CD4-positive, alpha-beta T cell treated with Interleukin-17A for 4 hours (primary cell): Measurements from ENCODE around the gene MCC.

ENCODE experiments used
- DNase-seq: peaks from one replicate; pipeline ENCODE4 v3.0.0-alpha.2; 2020; ENCODE audit warnings: mixed read lengths

The MCC gene

DNA sequence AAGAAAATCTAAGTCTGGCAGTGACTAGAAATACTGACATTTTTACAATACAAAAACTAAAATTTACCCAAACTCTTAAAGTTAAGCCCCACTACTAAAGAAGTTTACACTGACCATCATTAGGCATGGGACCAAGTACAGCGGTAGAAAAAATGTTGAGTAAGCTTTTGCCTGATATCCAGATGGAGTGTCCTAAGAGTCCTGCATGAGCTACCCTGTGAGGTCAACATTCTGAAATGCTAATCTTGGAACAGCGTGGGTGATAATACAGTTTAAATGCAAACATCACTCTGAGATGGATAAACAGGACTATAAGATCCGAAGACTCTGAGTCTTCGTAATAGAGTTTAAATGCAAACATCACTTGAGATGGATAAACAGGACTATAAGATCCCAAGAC is 322.0 kb downstream of the MCC start:
- no peak for DNase-seq

DNA sequence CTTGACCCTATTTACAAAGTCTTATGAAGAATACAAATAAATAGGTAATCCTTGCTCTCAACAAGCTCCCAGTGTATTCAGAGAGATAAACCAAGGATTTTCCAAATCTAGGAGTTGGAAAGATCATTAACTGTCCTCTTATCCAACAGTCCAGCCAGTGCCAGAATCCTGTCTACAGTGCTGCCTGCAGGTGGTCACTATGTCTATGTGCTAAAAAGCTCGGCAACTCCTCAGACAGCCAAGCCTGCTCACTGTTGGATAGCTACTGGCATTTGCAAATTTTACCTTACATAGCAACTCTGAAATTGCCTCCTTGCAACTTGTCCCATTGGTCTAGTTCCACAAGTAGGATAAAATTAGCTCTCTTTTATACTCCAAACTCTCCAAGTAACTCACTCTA is 324.2 kb downstream of the MCC start:
- DNase-seq = no peak

DNA sequence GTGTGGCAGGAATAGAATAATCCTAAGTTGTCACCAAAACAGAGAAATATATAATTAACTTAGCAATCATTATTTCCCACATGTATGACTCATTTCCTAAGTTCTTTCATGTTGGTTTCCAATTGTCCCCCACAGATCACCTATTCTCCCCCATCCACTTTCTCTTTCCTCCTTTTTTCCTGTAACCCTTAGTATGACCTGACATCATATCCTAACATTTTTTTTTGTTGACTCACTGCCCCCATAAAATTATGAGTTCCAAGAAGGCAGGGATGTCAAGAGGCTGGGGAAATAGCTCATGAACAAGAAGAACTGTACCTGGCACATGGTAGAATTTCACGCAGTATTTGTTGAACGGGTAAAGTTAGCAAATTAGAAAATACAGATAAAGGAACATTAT is 324.9 kb downstream of the MCC start:
- DNase-seq = no peak

DNA sequence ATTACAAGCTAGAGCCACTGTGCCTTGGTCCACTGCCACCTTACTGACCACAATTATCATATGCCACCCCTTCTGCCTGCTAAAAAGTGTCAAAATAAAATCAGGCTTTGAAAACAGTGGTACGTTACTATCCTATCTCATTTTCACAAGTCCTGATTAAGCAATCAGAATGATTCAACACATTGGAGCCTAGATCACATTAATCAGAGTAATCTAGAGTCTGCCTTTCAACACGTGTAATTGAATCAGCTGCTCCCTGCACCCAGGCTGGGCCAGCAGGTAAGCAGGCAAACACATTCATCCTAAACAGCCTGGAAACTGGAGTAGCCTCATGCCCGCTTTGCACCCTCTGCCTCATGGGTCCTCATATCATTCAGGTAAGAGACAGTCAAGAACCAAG is 325.5 kb downstream of the MCC start:
- DNase-seq = no peak

DNA sequence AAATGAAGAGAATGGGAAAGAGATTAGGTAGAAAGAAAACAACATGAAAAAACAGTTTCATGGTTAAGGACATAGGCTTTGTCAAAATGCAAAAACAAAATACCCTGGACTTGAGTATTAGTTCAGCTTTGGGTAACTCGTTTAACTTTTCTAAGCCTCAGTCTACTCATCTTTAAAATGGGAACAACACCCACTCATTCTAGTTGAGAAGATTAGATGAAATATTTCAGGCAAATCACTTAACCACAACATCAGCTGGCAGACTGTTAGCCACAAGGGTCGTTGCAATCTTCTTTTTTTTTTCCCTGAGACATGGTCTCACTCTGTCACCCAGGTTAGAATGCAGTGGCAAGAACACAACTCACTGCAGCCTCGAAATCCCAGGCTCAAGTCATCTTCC is 326.0 kb downstream of the MCC start:
- no peak for DNase-seq

DNA sequence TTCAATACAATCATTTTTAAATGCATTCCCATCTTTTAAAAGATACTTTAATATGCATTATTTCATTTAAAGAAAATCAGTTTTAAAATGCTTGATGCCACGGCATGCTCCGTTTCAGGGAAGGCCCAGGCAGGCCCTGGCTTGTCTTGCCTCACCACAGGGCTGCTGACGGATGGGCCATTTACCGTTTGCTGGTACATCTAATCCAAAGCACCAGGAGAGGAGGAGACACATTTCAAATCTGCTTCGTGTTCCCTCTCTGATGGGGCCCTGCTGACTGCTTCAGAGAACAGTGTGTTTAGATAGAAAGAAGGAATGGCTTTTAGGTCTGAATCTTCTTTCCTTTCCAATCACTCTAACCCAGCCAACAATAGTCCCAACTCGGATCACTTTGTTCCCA is 326.4 kb downstream of the MCC start:
- no peak for DNase-seq

DNA sequence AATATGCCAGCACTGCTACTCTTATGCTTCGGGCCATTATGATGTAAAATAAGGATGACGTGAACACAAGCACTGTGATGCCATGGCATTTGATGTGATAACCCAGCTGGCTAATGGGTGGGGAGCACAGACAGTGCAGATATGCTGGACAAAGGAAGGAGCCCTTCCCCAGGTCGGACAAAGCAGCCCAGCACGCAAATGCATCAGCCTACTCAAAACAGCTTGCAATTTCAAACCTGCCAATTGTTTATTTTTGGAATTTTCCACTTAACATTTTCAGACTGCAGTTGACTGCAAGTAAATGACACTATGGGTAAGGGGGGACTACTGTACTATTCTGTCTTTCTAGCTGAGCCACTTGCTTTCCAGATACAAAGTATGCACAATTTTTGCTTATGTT is 330.4 kb downstream of the MCC start:
- DNase-seq = no peak

DNA sequence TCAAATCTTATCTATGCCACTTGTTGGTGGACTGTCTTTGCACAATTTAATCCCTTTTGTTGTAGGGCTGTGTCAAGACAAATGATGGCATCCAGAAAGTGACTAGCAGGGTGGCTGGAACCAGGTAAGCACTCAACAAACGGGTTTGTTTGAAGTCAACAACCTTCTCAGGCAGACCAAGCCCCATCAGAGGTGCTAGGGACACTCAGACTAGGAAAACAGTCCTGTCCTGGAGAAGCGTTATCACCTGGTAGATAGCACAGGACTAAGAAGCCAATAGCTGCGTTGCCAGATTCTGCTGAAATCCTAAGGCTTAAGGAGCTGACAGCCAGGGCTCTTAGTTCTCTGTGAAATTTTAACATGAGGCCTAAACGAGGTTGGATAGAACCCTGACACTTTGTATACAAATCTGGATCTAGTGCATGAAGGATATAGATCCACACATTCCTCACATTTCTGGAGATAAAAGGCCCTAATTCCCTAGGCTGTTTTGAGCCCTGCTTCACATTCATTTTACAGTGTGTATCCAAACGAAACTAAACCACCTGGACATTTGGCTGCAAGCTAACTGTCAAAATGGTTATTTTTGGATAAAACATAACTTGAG is 331.9 kb downstream of the MCC start:
- DNase-seq = no peak

DNA sequence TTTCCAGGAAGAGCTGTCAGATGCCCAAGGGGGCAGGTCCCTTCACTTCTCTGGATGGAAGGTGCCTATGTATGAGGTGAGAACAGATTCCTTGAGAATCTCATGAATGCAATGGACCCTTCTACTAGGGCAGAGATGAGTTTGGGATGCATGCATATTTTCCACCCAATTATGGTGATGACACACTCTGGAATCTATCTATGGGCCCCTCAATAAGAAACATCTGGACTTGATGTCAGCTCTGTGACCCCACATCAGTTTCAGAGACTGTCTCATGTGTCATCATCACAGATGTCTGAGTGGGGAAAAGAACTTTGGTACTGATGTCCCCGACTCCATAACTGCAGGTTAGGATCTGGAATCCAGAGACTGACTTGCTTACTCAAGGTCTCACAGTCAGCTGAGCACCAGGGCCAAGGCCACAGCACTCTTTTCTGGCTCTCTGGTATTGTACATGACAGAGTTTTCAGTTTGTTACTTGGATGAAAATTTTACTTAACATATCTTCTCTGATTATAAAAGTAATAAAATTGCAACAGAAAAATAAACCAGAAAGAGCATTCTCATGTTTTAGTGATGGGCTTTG is 334.6 kb downstream of the MCC start:
- no peak for DNase-seq

DNA sequence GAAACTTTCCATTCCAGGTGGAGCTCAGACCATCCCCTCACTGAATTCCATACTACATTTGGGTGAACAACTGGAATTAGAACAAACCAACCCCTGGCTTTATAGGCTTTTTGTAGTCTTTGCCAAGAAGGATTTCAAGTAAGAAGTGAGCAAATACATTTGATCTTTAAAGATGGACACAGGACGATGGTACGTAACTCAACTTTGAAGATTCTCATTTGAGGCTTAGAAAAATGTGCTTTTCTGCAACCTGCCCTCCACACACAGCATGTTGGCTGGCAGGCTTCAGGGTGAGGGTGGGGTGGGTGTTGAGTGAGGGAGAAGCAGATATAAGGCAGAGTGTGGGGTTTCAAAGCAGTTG is 335.9 kb downstream of the MCC start:
- no peak for DNase-seq

DNA sequence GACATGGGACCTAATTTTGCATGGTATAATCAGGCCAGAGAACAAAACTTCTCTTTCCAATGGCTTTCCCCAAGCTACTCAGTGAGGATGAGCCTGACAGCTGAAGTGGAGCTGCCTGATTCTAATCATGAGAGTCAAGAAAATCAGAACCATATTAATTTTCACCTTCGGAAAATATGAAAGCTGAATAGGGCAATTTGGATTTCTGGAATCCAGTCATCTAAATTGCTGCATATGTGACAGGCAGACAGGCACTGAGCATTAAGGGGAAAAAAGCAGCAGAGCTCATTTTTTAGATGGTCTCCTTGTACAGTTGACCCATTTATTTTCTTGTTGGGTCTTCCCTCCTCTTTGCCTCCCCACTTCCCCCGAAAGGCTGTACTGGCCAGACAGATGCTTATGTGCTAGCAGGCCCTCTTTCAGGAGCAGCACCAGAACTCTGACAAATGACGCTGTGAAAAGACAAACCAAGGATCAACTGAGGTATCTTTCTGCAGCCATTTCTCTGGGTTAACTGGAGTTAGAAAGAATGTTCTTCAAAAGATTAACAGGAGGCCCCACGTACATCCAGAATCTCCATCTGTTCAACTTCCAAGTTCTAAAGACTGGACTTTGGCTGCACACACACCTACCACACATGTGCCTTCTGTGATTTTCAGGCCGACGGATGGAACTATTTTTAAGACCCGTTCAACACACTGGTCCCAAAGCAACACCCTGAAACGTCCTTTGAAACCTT is 336.4 kb downstream of the MCC start:
- DNase-seq = no peak

DNA sequence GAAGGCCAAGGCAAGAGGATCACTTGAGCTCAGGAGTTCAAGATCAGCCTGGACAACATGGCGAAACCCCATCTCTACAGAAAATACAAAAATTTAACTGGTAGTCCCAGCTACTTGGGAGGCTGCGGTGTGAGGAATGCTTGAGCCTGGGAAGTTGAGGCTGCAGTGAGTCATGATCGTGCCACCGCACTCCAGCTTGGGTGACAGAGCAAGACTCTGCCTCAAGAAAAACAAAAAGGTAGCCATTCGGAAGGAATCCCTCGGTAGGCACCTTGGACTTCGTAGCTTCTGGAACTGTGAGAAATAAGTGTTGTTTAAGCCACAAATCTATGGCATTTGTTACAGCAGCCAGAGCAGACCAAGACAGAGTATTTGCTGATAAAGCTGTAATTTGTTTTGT is 337.4 kb downstream of the MCC start:
- DNase-seq = no peak

DNA sequence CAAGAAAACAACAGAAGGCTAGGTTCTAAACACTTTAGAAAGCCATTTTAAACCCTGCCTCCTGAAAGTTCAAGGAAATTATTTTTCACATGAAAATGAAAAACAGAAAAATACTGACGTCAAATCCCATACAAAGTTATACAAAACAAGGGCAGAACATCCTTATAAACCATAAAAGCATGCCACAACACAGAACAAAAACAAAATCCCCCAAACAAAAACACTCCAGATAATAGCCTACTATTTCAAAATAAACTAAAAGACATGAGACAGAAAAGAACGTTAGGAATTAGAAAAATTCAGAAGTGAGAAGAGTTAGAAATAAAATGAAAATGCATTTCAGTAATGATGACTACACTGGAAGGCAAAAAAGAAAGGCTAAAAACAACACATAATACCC is 338.0 kb downstream of the MCC start:
- no peak for DNase-seq

DNA sequence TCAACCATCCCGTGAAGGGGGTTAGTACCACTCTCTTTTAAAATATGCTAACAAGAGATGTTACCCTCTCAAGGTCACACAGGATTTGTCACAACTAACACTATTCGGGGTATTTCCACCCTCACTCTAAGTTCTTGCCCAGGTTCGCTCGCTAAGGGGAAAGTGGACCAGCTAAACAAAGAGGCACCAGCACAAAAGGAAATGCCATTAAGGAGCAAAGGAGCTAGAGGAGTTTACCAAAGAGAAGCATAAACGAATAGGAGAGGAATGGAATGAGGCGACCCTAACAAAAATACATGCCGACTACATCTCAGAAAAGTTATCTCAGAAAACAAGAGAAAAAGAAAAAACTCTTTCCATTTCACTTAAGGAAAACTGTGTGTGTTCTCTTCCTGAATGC is 340.7 kb downstream of the MCC start:
- no peak for DNase-seq

DNA sequence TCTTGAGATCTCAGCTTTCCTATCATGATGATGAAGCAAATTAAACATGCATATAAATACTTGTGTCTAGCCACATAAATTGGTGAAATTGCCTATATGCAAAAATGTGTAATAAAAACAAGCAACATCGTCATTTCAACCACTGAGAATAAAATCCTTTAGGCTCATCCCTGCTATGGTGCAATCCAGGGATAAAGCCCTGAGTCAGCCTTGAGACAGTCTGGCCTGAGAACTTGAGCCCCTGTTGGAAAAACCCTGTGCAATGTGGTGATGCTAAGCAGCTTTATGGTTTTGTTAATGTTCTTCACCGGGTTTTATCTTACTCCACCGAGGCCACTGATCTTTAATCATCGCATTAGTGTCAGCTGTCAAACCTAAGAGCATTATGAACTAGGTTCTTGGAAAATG is 341.1 kb downstream of the MCC start:
- no peak for DNase-seq

DNA sequence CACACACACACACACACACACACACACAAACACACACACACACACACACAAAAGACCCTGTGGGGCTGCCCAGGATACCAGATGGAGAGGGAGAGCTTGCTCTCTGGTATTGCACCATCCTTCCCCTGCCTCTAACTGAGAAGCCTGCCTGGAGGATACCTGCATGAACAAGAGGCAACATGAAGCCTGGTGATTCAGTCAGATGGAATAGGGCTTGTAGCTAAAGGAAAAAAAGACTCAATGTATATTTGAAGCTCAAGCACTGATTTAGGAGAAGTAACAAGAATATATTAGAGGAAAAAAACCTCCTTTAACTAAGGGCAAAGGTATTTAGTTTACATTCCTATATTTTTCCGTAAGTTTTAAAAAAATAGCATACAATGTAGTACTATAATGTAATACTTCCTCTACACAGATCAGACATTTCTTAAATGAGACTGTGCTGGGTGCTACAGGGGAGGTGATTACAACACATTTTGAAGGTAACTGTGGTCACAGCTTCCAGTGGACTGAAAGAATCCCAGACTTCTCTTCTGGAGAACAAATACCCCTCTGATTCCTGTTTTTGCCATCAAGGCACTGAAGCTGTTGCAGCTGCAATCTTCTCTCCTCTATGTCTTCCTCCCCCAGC is 342.4 kb downstream of the MCC start:
- no peak for DNase-seq

DNA sequence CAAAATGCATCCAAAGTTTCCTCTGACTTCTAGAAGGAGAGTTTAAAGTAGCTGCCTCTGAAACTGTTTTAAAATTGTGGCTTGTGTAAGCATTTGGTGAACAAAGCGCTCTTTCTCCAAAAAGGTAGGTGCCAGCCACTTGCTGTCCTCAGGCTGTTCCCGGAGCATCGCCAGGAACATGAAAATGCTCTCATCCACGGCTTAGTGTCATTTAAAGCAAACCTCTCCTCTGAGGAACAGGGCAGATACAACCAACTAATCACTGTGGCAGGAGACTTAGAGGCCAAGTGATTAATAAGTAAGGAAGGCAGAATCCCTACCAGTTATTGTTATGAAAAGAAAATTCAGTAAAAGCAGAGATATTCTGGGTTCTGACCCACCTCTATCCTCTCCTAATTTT is 346.1 kb downstream of the MCC start:
- no peak for DNase-seq

DNA sequence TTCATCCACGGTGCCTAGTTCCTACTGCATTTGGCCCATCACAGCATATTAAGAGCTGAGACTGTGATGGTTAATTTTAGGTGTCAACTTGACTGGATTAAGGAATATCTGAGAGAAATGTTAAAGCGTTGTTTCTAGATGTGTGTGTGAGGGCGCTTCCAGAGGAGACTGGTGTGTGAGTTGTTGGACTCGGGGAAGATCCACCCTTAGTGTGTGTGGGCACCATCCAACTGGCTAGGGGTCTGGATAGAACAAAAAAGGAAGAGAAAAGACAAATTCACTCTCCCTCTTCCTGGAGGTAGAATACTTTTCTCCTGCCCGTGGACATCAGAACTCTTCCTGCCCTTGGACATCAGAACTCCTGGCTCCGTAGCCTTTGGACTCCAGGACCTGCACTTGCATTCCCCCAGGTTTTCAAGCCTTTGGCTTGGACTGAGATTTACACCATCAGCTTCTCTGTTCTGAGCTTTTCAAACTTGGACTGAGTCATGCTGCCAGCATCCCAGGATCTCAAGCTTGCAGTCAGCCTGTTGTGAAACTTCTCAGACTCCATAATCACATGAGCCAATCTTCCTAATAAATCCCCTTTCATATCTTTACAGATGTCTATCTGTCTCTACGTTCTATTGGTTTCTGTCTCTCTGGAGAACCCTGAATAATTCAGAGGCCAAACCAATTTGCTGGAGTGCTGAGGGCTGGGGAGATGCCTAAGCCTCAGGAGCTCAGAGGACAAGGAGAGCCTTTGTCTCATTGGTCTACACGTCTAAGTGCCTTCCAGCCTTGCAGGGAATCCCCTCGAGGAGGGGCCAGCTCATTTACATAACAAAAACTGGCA is 347.2 kb downstream of the MCC start:
- DNase-seq = no peak

DNA sequence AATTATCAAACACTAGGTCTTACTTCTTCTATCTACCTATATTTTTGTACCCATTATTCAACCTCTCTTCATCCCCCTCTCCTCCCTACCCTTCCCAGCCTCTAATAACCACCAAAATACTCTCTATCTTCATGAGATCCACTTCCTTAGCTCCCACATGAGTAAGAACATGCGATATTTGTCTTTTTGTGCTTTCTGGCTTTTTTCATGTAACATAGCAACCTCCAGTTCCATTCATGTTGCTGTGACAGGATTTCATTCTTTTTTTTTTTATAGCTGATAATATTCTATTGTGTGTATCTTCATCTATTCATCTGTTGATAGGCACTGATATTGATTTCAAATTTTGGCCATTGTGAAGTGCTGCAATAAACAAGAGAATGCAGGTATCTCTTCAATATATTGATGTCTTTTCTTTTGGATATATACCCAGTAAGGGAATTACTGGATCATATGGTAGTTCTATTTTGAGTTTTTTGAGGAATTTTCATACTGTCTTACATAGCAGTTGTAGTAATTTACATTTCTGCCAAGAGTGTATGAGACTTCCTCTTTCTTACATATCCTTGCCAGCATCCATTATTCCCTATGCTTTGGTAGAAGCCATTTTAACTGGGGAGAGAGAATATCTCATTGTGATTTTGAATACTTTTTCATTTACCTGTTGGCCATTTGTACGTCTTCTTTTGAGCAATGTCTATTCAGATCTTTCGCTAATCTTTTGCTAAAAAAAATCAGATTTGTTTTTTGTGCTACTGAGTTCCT is 354.9 kb downstream of the MCC start:
- DNase-seq = no peak

DNA sequence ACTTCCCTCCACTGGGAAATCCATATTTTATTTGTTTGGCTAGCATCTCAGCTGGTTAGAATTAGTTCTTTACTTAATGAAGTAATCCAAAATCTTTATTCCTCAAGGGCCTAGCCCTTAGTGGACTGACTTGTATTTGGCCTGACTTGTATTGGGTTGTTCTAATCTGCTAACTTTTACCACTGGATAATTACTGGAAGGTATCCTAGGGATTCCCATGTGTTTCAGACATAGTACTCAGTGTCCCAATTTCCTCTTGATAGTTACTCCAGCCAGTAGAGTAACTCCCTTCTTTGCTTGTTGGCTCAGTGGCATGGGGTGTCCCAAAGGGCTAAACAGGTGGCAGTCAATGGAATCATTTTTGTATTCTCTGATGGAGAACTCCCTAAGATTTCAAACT is 355.7 kb downstream of the MCC start:
- DNase-seq = no peak

DNA sequence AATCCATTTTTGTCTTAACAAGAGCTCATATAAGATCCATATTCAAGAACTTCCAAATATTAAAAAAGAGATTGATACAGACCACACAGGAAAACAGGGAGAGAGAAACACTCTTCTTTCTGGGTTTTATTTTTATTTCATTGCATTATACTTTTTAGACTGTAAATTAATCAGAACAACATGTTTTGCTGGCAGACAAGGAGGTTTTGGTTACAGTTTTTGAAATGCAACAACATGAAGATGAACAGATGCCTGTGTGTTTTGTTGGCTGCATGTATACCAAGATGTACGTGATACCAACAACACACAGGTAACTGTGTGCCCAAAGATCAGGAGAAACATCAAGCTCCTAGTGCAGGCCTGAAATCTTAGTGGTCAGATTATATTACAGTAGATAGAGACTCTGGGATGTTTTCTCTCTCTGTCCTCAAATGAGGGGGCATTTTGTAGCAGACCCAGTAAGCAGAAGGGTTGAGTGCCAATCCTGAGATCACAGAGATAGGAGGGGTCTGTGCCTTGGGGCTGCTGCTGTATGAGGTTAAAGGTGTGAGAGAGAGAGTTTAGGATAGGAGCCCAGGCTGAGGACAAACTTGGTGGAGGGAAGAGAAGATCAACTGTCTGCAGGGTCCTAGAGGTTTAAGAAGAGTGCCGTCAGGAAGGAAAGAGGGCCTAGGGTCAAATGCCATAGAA is 359.5 kb downstream of the MCC start:
- DNase-seq = no peak

DNA sequence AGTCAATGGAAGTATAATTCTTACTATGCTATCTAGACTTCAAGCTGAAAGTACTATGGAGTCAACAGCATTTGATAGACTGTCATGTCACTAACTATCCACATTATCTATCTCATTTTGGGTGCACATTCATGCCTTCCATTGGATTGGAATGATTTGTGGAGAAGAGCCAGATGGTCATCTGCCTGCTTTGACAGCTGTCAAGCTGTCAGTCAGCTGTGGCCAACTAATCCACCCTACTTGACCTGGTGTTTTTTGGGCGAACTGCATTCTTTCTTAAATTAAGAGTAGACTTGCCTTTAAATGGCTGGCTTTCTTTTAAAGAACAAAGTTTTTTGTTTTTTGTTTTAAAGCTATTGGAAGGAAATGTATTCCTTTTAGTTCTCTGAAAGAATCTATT is 360.2 kb downstream of the MCC start:
- no peak for DNase-seq
